EH (cell line): ENCODE results near the gene RTL3.
A peak's percentile ranks its signal among the peaks of the same experiment; 100 is the strongest.

Source experiments
- DNase-seq: peaks from one replicate; pipeline ENCODE4 v3.0.0-alpha.2; 2015; ENCODE audit warnings: low read depth

The RTL3 gene

DNA sequence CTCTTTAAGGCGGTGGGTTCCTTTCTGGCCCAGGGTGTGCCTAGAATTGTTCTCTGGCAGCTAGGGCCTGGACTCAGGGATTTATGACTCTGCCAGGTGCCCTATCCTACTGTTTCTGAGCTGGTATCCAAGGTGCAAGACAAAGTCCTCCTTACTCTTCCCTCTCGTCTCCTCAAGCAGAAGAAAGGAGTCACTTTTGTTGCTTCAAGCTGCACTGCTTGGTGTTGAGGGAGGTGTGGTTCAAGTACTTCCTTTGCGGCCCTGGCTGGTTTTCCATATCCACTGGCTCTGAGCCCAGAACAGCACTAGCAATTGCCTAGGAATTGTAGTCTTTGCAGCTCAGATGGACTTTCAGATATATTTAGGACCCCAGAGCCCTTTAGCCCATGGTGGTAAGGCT is 39.3 kb downstream of the RTL3 start:
- DNase-seq = peak; percentile 57

DNA sequence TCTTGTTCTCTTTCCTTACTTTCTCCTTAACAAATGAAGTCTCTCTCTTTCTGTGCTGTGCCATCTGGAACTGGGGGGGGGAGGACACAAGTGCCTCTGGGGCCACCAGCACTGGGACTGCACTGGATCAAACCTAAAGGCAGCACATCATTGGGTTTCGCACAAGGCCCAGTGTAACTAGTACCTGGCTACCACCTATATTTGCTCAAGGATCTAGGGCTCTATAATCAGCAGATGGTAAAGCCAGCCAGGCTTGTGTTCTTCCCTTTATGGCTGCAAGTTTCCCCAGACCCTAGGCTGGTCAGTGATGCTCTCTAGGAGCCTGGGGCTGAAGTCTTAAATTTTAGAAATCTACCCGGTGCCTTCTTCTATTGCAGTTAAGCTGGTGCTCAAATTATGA is 40.1 kb downstream of the RTL3 start:
- no peak for DNase-seq

DNA sequence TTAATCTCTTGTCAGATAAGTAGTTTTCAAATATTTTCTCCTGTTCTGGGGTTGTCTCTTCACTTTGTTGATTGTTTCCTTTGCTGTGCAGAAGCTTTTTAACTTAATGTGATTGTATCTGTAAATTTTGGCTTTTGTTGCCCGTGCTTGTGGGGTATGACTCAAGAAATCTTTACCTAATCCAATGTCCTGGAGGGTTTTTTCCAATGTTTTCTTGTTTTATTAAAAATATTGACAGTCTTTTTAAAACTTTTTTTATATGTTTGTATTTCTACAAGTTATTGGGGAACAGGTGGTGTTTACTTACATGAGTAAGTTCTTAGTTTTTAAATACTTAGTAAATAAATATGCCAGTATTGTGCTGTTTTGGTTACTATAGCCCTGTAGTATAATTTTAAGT is 44.9 kb downstream of the RTL3 start:
- DNase-seq = no peak
